ENCODE data around the gene SLC25A46.

SLC25A46 gene

DNA sequence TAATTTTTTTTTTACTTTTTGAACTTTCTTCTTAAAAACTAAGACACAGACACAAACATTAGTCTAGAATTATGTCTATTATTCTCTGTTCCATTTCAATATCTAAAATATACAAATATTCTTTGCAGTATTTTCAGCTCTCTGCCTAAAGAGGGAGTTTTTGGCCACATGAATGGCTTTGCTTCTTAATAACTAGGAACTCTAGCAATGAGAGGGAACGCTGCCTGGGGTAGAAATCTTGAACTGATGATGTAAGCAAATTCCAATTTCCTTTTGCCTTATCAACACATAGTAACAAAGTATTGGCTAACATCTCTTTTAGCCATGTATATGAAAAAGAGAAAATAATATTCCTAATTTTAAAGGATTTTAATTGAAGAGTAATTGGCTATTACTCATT lies 51.9 kb downstream of the SLC25A46 start:
- Mint-ChIP-seq H3K9me3 (no peaks in the 10 kb centered on the region), H3K36me3 (no peaks in the 10 kb centered on the region), H3K27ac (no peak overlapping the region), H3K4me3 (no peak overlapping the region), H3K27me3 (no peaks in the 10 kb centered on the region), H3K4me1 (no peaks in the 10 kb centered on the region)
- no peak for ATAC-seq

GRCh38 chr5:110802998-110803397 lies 64.2 kb downstream of the SLC25A46 start:
- no peak for ATAC-seq
- H3K27me3 Mint-ChIP-seq: peaks cover 14% of the 10 kb centered on the region
- no peaks in the 10 kb centered on the region for H3K4me1 Mint-ChIP-seq
- peaks cover 8% of the 10 kb centered on the region for H3K9me3 Mint-ChIP-seq
- no peaks in the 10 kb centered on the region for H3K36me3 Mint-ChIP-seq
- H3K27ac Mint-ChIP-seq: no peak overlapping the region
- H3K4me3 Mint-ChIP-seq: no peak overlapping the region

GRCh38 chr5:110803467-110804326 lies 64.9 kb downstream of the SLC25A46 start:
- Mint-ChIP-seq H3K4me3 (no peak overlapping the region), H3K27ac (no peak overlapping the region), H3K4me1 (no peaks in the 10 kb centered on the region), H3K36me3 (no peaks in the 10 kb centered on the region), H3K27me3 (peaks cover 9% of the 10 kb centered on the region), H3K9me3 (peaks cover 8% of the 10 kb centered on the region)
- no peak for ATAC-seq

DNA sequence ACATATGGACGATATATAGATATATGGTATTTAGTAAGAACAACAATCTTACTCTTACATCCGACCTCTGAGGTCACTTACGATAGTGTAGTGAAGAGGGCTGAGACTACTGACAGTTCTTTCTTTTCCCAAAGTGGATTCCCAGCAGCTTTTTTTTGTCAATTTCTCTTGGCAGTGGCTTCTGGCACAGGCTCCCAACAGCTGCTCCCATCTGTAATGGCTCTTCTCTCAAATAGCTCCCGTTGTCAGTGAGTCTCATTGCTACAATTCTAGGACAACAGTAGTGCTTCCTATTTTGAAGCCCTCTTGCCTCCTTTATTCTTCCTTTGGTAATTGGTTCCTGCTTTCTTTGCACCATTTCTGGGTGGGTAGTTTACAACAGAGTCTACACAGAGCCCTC lies 68.4 kb downstream of the SLC25A46 start:
- no peak for ATAC-seq
- H3K27me3 Mint-ChIP-seq: peaks cover 2% of the 10 kb centered on the region

DNA sequence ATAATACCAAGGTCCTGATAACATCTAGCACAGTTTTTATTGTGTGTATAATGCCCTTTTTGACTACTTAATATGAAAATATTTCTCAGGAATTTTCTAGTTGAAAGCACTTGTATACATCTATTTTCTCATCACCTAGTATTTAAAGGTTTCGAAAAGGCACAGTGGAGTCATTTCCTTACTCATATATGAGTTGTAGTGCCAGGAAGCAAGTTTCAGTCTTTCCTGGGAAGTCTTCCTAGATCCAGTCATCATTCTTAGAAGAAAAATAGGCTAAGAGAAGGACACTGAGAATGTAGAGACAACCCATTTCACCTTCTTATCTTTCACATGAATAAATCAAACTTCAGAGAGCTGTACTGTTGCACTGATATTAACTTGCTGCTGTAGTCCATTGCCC lies 70.2 kb downstream of the SLC25A46 start:
- no peak overlapping the region for H3K27ac Mint-ChIP-seq
- no peaks in the 10 kb centered on the region for H3K36me3 Mint-ChIP-seq
- peaks cover 9% of the 10 kb centered on the region for H3K27me3 Mint-ChIP-seq
- H3K4me1 Mint-ChIP-seq: no peaks in the 10 kb centered on the region
- no peak overlapping the region for H3K4me3 Mint-ChIP-seq
- ATAC-seq: no peak
- H3K9me3 Mint-ChIP-seq: peaks cover 8% of the 10 kb centered on the region

More for the DNA sequence above, 68.4 kb downstream of the SLC25A46 start:
- Mint-ChIP-seq H3K4me1 (no peaks in the 10 kb centered on the region), H3K27ac (no peak overlapping the region), H3K36me3 (no peaks in the 10 kb centered on the region), H3K4me3 (no peak overlapping the region), H3K9me3 (peaks cover 8% of the 10 kb centered on the region)

All from stimulated activated memory B cell treated with anti-CD40 and anti-IgM and Interleukin-4, amounts not matched to agents 10 μg/mL and 1 μg/mL and 100 μg/mL, for 72 hours (primary cell).